Activated CD4-positive, alpha-beta T cell treated with anti-CD3 and anti-CD28 coated beads for 4 hours (primary cell): Measurements from ENCODE around the gene PTCD1.
A peak's percentile ranks its signal among the peaks of the same experiment; 100 is the strongest.
"Not testable (repeated sequence)": the region's sequence is repeated elsewhere in the genome, so short reads cannot be mapped to it uniquely, and the experiment has no call there.

Experiments used
- DNase-seq, 2 donors: peaks; one replicate each; pipeline ENCODE4 v3.0.0-alpha.2; 2020

PTCD1 gene

DNA sequence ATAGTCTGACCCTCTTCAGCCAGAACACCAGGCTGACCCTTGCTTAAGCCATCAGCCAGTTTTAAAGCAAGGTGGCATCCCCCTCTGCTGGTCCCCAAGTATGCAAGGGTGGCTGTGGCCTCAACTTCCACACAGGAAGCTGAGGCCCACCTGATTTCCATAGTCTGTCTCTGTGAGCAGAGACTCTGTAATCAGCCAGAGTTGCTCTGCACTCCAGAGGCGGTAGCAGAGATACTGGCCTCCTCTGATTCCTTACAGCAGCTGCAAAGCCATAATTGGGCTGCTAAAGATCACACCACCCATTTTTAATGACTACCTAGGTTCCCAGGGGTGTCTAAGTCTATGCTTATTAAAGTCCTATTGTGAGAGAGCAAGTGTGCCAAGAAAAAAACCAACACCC is 32.0 kb downstream of the PTCD1 start:
- no peak for DNase-seq

DNA sequence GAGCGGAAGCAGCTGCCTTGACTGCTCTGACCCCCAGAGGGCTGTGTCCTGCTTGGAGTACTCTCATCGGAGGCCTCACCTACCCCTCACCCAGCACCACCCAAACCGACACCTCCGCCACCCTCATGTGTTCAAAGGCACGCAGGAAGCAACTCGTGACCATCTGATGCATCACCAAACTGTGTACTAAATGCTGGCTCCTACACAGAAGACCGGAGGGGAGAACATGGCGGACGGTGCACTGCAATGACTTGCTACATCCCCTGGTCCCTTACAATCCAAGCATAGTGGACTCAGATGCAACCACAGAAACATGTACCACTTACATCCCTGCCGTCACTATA is 33.6 kb downstream of the PTCD1 start:
- DNase-seq, result no peak

DNA sequence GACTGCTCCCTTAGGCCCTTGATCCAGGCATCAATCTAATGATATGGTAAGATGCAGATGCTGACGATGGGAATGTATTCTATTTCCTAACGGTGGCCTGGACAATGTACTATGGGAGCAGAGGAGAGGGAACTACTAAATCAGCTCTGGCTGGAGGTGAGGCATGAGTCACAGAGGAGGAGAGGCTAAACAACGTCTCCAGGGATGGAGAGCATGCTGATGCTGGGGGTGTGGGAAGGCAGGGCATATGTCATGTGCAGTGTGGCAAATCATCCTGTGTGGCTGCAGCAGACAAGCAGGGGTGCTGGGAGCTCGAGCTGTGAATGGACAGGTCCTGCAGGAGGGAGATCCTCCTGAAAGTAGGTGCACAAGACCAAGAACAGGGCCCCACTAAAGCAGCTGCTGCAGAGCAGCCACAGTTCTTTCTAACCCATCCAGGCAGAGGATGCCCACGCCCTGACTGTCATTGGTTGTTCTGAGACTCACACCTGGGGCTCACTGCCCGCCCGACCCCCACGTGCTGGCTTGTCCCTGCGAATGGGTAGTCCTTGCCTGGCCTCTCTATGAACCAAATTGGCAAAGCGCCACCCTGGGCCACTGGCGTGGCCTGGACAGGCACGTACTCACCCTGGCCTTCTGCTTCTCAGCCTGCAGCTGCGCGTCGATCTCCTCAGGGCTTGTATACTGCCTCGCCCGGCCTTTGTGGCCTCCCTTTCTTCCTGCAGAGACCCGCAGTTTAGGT is 34.2 kb downstream of the PTCD1 start:
- no peak for DNase-seq

DNA sequence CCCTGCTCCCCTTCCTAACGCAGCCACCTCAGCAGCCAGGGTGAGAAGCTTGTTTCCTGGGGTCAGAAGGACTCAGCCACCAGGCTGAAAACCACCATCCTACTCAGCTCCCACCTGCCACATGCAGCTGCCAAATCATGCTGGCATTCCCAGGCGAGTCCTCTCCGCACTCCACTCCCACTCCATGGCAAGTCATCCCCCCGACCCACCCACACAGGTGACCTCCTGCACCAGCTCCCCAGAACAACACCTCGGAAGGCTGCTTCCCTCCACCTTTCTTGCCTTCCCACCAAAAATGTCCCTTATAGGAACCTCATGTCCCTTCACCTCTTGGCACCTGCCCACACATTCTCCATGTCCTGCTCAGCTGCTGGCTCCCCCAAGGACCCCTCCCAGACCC is 34.8 kb downstream of the PTCD1 start:
- no peak for DNase-seq

DNA sequence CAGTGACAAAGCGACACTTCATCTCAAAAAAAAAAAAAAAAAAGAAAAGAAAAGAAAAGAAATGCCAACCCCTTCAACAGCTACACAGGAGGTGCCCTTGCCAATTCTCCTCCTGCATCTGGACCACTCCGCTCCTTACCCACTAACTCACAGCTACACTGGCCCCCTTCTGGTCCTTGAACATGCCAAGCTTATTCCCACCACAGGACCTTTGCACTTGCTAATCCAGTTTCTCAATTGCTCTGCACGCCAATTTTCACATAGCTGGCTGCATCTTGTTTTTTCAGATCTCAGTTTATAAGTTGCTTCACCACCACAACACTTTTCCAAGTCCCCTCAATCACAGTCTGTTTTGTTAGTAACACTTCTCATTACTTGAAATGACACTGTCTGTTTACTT is 35.7 kb downstream of the PTCD1 start:
- DNase-seq, result no peak

DNA sequence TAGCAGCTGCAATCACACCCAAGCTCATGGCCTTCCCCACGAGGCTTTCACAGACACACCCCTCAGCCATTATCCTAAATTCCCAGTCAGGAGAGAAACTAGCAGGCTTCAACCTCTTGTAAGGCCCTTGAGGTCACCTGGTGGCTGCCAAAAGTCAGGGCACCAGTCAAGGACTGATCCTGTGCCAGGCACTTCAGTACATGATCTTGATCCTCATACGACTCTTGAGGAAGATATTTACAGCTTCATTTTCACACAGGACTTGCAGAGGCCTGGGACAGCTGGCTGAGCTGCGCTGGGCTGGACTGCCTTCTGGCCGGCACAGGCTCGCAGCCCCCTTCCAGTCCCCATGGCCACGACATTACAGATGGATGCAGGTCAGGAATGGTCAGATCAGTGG is 39.0 kb downstream of the PTCD1 start:
- DNase-seq, result no peak

DNA sequence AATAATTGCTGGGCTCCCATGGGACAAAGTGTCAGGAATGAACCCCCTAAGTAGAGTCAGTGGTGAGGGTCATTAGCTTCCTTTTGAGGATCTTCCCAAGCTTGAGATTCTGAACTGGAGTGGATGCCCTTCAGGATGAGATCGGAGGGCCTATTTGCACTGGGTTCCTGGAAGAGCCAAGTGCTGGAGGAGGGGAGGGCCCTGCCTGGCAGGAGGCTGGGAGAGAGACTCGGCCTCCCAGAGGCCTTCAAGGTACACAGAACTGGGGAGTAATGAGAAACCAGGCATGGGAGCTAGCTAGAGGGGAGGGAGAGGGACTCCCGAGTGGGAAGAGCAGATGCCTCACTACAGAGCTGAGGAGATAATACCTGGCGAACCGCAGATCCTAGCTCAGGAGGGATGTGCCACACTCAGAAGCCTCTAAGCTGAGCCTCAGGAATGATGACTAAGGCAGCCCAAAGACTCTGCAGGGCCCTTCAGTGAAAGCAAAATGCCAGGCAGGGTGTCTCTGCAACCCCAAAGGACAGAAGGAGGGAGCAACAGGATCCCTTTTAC is 39.6 kb downstream of the PTCD1 start:
- no peak for DNase-seq

DNA sequence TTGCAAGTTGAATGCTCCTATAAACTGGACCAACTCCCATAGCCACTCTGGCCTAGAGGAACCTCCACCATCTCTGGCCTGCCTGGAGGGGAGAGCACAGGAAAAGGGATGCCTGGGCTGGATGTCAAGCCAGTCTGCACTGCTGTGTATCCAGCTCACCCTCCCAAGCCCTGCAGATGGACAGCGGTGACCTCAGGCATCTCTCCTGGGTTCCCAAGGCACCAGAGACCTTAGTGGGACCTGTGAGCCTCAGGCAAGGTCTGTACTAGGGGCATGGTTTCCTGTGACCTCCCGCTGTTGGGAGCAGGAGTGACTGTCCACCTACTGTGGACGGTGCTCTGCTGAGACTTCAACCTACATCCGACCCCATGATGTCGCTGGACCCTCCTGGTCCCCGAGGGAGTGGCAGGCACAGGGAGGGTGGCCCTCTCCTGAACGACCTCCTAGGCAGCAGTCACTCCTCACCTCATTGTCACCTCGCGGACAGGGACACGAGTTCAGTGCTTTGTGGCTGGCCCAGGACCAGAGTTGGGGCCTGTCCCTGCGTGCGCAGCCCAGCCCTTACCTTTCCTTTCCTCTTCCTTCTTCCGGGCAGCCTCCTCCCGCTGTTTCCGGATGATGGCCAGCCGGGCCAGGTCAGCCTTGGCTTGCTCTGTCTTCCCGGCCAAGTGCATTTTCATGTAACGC is 41.2 kb downstream of the PTCD1 start:
- no peak for DNase-seq

DNA sequence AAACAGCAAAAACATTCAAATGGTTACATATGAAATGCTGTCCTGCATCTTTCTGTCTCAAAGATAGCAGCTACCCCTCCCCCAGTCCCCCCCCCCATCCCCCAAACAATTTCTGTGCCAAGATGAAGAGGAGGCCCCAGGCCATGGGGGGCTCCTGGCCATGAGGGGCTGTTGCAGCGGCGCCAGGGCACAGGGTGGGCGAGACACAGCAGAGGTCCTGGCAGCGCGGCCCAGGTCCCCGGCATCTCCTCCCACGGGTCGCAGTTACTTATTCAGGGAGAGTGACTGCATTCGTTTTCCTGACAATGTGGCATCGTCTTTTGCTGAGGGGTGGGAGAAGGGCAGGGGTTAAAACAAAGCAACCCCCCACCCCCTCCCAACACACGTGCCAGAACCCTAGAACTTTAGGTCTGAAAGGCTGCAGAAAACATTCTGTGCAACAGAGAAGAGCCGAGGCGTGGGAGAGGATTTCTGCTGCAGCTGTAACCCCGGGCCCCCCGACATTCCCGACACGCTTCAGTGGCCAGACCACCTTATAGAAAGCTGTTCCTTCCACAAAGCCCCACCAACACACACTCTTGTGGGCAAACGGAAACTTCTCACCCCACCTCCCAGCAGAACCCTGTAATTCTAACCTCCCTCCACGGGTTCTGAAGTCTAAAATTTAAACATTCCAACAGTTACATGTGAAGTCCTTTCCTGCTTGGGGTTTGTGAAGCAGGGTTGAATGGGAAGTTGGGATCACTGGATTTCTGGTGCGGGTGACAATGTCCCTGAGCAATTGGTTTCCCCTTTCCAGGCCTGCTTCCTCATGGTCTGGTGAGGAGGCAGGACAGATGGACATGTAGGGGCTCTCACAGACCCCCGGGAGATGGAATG is 41.9 kb downstream of the PTCD1 start:
- DNase-seq, result no peak

DNA sequence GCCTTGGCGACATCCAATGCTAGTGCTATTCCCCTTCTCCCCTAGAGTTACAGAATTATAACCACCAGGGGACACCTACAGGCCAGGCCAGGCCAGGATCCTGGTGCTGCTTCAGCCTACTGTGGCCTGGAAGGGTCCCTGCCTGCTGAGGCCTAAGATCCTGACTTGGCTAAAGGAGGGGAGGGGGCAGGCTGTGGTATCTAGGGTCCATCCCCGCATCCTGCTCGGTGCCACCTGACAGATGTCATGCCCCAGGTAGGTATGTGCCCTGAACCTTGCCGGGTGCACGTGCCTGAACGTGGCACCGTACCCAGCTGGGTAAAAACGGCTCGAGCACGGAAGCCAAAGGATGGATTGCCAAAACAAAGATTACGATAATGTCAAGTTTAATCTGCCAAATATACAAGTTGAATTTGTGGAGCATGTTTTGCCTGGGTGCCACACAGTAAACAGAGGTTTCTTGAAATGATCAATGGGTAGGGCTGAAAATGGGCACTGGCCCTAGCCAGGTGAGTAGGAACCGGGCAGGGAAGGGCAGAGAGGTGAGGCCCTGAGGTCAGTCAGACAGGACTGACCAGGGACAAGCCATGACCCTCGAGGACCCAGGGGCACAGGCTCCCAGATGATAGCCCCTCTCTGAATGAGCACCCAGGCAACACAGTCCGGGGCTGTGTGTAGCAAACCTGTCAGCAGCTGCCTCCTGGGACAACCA is 42.8 kb downstream of the PTCD1 start:
- DNase-seq, result no peak

DNA sequence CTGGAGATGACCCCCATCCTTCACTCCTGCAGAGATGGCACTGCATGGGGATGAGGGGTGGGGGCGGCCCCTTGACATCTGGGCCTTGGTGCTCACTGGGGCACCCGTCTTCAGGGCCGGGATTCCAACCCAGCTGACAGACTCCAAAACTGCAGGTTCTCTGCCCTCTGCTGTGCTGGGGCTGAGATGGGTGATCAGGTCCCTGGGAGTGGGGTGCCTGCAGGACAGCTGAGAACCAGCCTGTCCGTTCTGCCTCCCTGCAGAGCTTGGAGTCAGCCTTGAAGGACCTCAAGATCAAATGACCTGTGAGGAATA is 44.5 kb downstream of the PTCD1 start:
- no peak for DNase-seq

DNA sequence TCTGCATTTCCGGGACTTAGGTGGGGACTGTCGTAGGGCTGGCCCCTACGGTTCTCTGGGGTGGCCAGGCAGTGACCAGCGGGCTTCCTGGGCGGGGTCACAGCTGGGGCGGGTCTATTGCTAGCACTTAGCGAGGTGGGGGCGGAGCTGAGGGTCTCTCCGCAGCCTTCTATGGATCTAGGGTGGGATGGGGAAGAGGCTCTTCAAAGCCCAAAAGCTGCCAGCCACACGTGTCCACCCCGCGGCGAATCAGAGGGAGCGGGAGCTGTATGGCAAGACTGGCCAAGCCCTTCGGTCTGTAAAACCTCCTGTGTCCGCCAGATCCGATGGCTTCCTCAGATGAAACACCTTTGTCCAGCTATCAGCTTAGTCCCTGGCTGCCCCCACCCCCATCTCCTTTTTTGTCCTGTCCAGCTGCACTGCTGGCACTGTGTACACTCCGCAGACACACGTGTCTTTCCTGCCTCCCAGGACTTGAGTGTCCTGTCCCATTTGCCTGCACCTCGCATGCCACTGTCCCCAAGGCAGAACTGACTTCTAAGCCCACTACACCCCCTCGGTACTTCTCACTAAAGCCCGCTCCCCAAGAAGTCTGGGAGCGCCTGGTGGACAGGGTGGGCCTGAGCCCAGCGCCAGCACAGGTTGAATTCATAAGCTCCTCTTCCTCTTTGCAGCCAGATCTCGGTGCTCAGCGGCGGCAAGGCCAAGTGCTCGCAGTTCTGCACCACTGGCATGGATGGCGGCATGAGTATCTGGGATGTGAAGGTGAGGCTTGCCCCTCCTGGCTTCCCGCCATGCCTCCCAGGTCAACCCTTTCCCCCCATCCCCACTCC is 45.0 kb downstream of the PTCD1 start:
- DNase-seq, result no peak

DNA sequence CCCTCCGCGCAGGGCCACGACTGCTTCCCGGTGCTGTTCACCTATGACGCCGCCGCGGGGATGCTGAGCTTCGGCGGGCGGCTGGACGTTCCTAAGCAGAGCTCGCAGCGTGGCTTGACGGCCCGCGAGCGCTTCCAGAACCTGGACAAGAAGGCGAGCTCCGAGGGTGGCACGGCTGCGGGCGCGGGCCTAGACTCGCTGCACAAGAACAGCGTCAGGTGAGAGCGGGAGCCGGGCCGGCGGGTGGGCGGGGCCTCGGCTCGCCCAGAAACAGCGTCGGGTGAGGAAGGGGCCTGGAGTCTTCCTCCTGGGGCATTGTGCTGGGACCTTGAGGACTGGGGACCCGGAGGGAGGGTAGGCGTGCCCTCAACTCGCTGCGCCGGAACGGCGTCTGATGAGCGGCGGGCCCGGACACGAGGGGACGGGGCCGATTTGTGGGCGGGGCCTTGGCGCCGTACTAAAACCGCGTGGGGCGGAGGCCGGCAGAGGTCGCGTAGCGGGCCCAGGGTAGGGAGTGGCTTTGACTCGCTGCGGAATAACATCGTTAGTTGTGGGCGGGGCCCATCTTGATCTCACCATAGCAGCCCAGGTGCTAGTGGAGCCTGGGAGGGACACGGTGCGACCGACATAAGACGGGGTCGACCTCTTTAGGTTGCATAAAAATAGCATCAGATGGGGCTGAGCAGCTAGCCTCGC is 45.8 kb downstream of the PTCD1 start:
- peak; percentile 77 to 81 for DNase-seq

DNA sequence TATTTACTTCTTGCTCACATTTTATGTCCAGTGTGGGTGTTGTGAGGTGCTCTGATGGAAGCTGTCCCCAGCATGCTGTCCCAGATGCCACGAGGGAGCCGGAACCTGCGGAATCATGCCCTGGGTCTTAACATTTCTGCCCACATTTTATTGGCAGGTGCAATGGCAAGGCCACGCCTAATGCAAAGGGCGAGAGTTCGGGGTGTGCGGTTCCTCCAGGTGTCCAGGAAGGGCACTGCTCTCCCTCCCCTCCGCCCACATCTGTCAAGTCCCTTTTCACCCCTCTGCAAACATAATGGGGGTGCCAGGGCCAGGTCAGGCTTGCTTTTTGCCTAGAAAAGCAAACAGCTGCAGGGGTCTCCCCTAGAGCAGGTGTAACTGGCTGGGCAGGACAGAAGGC is 46.6 kb downstream of the PTCD1 start:
- DNase-seq, result no peak

DNA sequence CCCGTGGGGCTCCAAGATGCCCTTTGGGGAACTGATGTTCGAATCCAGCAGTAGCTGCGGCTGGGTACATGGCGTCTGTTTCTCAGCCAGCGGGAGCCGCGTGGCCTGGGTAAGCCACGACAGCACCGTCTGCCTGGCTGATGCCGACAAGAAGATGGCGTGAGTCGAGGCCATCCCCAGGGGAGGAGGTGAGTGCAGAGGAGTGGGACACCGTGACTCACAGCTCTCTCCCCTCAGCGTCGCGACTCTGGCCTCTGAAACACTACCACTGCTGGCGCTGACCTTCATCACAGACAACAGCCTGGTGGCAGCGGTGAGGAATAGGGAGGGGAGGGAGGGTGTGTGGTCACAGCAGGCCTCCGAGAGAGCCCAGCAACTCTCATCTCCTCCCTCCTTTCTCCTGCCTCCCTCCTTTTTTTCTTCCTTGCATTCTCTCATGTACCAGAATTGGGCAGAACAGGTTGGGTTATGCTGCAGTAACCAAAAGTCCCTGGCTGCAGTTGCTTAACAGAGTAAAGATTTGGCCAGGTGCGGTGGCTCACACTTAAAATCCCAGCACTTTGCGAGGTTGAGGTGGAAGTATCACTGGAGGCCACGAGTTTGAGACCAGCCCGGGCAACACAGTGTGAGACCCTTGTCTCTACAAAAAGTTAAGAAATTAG is 47.5 kb downstream of the PTCD1 start:
- DNase-seq, result no peak

DNA sequence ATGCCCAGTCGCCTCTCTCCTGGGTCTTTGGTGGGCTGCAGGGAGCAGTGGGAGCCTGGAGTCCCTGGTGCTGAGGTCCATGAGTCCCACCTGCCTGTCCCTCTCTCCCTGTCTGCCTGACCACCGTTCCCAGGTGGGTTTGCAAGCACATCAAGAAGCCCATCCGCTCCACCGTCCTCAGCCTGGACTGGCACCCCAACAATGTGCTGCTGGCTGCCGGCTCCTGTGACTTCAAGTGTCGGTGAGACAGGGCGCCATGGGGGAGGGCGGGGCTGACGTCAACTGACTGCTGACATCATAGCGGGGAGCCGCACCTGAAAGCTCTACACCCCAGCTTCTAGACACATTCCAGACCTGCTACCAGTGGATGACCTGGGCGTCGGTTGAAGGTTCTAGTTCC is 48.8 kb downstream of the PTCD1 start:
- no peak for DNase-seq

DNA sequence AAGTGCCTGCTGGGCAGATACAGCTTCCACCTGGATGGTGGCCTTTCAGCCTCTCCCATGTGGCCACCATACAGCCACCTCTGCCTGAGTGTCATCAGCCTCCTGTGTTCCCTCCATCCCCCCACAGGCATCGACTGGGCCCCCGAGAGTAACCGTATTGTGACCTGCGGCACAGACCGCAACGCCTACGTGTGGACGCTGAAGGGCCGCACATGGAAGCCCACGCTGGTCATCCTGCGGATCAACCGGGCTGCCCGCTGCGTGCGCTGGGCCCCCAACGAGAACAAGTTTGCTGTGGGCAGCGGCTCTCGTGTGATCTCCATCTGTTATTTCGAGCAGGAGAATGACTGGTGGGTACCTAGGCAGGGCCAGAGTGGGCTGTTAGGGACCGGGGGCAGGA is 50.7 kb downstream of the PTCD1 start:
- no peak for DNase-seq

DNA sequence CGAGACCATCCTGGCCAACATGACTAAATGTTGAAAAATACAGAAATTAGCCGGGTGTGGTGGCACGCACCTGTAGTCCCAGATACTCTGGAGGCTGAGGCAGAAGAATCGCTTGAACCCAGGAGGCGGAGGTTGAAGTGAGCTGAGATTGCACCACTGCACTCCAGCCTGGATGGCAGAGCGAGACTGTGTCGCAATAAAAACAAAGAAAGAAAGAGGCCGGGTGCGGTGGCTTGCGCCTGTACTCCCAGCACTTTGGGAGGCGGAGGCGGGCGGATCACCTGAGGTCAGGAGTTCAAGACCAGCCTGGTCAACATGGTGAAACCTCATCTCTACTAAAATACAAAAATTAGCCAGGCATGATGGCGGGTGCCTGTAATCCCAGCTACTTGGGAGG is 51.4 kb downstream of the PTCD1 start:
- DNase-seq, result not testable (repeated sequence)

DNA sequence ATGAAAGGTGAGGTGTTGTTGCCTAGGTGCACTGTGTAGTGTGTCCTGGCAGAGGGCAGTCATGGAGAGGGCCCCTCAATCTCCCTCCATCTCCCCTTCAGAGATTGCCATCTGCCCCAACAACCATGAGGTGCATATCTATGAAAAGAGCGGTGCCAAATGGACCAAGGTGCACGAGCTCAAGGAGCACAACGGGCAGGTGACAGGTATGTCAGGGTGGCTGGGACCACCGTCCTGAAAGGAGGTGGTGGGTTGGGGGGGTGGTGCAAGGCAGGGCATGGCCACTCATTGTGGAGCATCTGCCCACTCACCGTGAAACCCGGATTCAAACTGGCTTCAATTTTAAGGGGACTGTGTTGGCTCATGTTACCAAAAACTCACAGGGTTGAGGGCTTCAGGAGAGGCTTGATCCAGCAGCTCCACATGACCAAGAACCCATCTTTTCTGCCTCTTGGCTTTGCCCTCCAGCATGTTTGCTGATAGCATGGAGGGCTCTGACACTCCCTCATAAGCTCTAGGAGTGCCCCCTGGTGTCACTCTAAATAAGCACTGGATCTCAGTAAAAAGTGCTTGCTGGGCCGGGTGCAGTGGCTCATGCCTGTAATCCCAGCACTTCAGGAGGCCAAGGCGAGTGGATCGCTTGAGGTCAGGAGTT is 51.9 kb downstream of the PTCD1 start:
- peak; percentile 35 to 38 for DNase-seq

DNA sequence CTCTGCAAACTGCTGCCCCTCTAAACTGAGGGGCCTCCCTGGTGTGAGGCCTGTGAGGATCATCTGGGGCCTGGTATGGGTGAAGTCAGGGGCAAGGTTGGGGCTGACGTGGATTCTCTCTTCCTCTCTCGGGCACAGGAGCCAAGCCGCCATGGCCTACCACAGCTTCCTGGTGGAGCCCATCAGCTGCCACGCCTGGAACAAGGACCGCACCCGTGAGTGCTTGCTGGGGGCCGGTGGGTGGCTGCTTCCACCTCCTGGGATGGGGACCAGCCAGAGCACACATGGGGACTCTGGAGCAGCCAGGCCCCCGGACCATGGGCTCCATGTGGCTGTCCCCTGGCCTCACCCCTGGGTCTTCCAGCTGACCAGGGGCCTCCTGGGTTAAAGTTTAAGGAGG is 53.0 kb downstream of the PTCD1 start:
- no peak for DNase-seq
